NCI-H2196 (cell line): Measurements from ENCODE around the gene BIN2.
"Not testable (repeated sequence)": the region's sequence is repeated elsewhere in the genome, so short reads cannot be mapped to it uniquely, and the experiment has no call there.

Source experiments
- DNase-seq: peaks from one replicate; lab custom pipeline; 2025; ENCODE audit not compliant: unreplicated experiment; lab: John Stamatoyannopoulos, UW

The BIN2 gene

GRCh38 chr12:51346581-51346980, 22.6 kb upstream of the BIN2 start, which contains the start of gene CELA1:
Gene CELA1, minus strand, starts transcription at chr12:51346679. Its CDS starts 41 bp downstream, at chr12:51346638.
- DNase-seq = no peak

GRCh38 chr12:51345681-51346080, 21.7 kb upstream of the BIN2 start:
- DNase-seq = no peak

- no peak for DNase-seq
These were observed 19.2 kb upstream of the BIN2 start for GRCh38 chr12:51343201-51343600.

- DNase-seq = no peak
These were observed 18.4 kb upstream of the BIN2 start for GRCh38 chr12:51342416-51342815.

- peak; percentile 80 for DNase-seq
These were observed 17.5 kb upstream of the BIN2 start for GRCh38 chr12:51341251-51342007.

- DNase-seq = no peak
These were observed 15.8 kb upstream of the BIN2 start for GRCh38 chr12:51339750-51340149.

GRCh38 chr12:51337336-51337735, 13.4 kb upstream of the BIN2 start:
- DNase-seq = not testable (repeated sequence)

- DNase-seq = no peak
These were observed 12.0 kb upstream of the BIN2 start for GRCh38 chr12:51335931-51336330.

- no peak for DNase-seq
These were observed 10.8 kb upstream of the BIN2 start for GRCh38 chr12:51334764-51335163.

- no peak for DNase-seq
These were observed 9.6 kb upstream of the BIN2 start for GRCh38 chr12:51333536-51333935.

GRCh38 chr12:51330186-51330585, 6.2 kb upstream of the BIN2 start:
- DNase-seq = no peak

- DNase-seq = no peak
These were observed 5.8 kb upstream of the BIN2 start for GRCh38 chr12:51329742-51330141.

GRCh38 chr12:51328587-51328986, 4.6 kb upstream of the BIN2 start:
- DNase-seq = no peak

- no peak for DNase-seq
These were observed 2.9 kb upstream of the BIN2 start for GRCh38 chr12:51326698-51327439.

GRCh38 chr12:51324953-51325352, 979 bp upstream of the BIN2 start:
- DNase-seq = no peak

GRCh38 chr12:51323317-51323960, 535 bp downstream of the BIN2 start:
- DNase-seq = no peak

GRCh38 chr12:51322452-51322851, 1.5 kb downstream of the BIN2 start:
- DNase-seq = no peak

GRCh38 chr12:51321882-51322281, 2.1 kb downstream of the BIN2 start:
- DNase-seq = no peak

- DNase-seq = no peak
These were observed 3.2 kb downstream of the BIN2 start for GRCh38 chr12:51320695-51321320.

GRCh38 chr12:51320311-51320694, 3.7 kb downstream of the BIN2 start:
- no peak for DNase-seq

- DNase-seq = no peak
These were observed 5.0 kb downstream of the BIN2 start for GRCh38 chr12:51318846-51319599.
